ENCODE results near the gene KIRREL3.

The KIRREL3 gene

GRCh38 chr11:126446581-126446980 lies 554.0 kb downstream of the KIRREL3 start:
- TF ChIP-seq ZFX (IDR thresholded peaks at IDR 0.05) (no peak), CTCF (conservative IDR thresholded peaks at IDR 0.05) (no peak)

GRCh38 chr11:126444072-126444471 lies 556.5 kb downstream of the KIRREL3 start:
- no peak overlapping the region for H3K27ac ChIP-seq
- TF ChIP-seq CTCF (conservative IDR thresholded peaks at IDR 0.05) (no peak), ZFX (IDR thresholded peaks at IDR 0.05) (no peak)

More at GRCh38 chr11:126446581-126446980, 554.0 kb downstream of the KIRREL3 start:
- H3K27ac ChIP-seq: no peak overlapping the region

DNA sequence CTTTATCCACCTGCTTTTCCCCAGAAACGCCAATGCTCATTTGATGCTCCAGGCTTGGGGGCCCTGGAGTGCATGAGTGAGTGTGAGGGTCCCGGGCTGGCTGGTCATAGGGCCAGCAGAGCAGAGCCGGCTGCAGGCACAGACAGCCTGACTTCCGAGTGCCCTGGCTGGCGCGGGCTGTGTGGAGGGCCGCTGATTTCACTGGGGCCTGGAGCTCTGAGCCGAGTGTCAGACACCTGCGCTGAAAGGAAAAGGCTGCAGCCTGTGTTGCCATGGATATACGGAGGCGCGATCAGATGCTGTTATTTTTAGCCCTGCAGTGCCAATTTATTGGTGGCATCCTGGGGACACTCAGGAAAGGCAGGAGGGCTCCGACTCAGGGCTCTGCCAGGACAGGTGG lies 557.5 kb downstream of the KIRREL3 start:
- no peak overlapping the region for H3K27ac ChIP-seq
- TF ChIP-seq CTCF (conservative IDR thresholded peaks at IDR 0.05) (no peak), ZFX (IDR thresholded peaks at IDR 0.05) (no peak)

DNA sequence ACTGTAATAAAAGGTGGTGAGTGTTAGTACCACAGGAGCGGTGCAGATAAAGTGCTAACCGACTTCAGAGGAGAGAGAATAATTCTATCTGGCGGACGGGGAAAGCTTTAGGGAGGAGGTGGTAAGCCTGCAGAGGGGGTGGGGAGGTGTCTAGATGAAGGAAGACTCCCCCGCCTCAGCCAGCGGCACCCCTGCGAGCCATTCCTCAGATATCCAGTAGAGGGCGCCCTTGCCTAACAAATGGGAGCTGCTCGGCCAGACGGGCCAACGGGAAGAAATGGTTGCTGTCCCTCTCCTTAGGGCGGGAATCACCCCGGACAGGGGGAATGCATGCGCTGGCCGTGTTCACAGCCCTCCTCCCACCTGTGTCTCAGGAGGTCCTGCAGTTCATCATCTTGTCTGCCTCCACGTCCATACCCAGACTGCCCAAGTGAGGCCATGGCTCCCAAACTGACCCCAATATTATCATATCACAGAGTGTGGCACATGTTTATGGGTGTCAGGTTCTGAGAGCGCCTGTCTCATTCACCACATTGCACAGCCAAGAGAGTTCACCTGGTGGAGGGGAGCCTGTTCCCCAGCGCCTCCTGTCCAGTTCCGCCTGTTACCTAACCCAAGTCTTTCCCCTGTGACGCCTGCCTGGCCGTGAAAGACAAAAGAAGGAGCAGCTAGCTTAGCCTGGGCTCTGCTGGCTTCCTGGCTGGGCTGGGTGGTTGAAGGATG lies 559.6 kb downstream of the KIRREL3 start:
- peak; percentile 93 for TF ChIP-seq CTCF (conservative IDR thresholded peaks at IDR 0.05)
- TF ChIP-seq ZFX (IDR thresholded peaks at IDR 0.05): no peak
- no peak overlapping the region for H3K27ac ChIP-seq

GRCh38 chr11:126440276-126440675 lies 560.3 kb downstream of the KIRREL3 start:
- no peak for TF ChIP-seq ZFX (IDR thresholded peaks at IDR 0.05)
- TF ChIP-seq CTCF (conservative IDR thresholded peaks at IDR 0.05): no peak
- no peak overlapping the region for H3K27ac ChIP-seq

DNA sequence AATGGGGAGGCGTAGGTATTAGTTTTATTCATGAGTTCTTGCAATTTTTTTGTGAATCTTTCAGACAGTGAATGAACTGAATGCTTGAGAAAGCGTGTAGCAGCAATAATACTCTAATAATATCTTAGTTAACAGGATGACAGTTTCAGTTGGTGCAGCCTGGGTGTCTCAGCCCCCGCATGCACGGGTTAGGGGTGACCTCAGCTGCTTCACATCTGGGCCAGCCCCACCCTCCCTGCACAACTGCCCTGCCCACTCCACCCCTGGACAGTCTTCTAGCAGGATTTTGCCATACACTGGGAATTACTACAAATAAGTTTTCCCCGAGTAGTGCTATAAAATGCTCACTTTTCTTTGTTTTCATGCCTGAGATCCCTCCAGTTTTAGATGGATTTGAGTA lies 561.9 kb downstream of the KIRREL3 start:
- TF ChIP-seq CTCF (conservative IDR thresholded peaks at IDR 0.05) (no peak), ZFX (IDR thresholded peaks at IDR 0.05) (no peak)
- no peak overlapping the region for H3K27ac ChIP-seq

DNA sequence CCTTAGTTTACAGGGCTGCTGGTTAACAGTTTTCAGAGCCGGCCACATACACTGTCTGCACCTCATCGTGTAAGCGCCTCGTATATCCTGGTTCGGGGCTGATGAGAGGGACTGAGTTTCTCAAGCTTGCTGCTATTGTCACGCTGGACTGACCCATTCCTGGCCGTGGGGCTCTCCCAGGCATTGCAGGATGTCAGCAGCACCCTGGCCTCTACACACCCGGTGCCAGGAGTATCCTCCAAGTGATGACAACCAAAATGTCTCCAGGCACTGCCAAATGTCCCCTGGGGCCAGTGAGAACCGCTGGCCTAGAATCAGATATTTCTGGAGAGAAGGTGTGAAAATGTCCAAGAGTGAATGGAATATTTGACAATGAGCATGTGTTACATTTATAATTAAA lies 562.3 kb downstream of the KIRREL3 start:
- H3K27ac ChIP-seq: no peak overlapping the region
- no peak for TF ChIP-seq ZFX (IDR thresholded peaks at IDR 0.05)
- TF ChIP-seq CTCF (conservative IDR thresholded peaks at IDR 0.05): no peak
